HG02938 (cell line): ENCODE results near the gene TSNAXIP1.
"Not testable (repeated sequence)": the region's sequence is repeated elsewhere in the genome, so short reads cannot be mapped to it uniquely, and the experiment has no call there.

ENCODE experiments used
- ATAC-seq: cut with Tn5 transposase; IDR thresholded peaks from one replicate; pipeline ENCODE4 v1.9.1; 2021; ENCODE audit warnings: mild to moderate bottlenecking, moderate library complexity; ENCODE audit not compliant: unreplicated experiment

TSNAXIP1 gene

DNA sequence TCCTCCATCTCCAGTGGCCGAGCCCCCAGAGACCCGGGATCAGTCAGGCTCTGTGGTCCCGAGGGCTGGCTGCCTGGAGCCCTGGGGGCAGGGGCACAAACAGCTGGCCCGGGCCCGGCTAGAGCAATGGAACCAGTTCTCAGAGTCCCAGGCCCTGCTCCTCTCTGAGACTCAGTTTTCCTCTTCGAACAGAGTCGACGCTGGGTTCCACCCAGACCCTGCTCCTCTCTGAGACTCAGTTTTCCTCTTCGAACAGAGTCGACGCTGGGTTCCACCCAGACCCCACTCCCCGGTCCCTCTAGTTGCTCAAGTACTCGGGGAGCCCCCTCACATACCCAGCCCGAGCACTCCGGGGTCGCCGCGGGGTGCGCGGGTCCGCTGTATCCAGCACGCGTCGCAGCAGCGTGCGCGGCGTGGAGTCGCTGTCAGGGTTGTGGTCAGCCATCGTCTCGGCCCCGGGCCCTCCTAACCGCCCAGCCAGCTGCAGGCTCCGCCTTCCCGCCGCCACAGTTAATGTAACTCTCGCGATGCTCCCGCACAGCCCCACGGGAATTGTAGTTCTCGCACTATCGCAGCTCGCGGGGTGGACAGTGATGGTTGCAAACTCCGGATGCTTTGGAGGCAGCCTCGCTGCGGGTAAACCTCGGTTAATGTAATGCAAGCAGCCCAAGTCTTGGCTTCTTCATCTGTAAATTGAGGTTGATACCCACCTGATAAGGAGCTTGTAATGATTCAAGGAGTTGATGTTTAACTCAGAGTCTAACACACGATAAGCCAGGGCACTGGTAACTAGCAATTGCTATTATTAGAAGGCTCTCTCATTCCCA lies 26.9 kb downstream of the TSNAXIP1 start:
- ATAC-seq: peak; percentile 97

DNA sequence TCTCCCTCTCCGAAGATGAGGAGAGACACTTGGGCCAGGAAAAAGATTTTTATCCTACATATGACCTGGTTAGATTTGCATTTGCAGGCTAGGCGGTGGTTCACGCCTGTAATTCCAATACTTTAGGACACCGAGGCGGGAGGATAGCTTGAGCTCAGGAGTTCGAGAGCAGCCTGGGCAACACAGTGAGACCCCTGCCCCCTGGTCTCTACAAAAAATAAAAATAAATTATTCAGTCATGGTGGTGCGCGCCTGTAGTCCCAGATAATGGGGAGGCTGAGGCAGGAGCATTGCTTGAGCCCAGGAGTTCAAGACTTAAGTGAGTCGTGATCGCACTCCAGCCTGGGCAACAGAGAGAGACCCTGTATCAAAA lies 27.5 kb downstream of the TSNAXIP1 start:
- no peak for ATAC-seq

GRCh38 chr16:67837190-67837589 lies 30.5 kb downstream of the TSNAXIP1 start:
- not testable (repeated sequence) for ATAC-seq

DNA sequence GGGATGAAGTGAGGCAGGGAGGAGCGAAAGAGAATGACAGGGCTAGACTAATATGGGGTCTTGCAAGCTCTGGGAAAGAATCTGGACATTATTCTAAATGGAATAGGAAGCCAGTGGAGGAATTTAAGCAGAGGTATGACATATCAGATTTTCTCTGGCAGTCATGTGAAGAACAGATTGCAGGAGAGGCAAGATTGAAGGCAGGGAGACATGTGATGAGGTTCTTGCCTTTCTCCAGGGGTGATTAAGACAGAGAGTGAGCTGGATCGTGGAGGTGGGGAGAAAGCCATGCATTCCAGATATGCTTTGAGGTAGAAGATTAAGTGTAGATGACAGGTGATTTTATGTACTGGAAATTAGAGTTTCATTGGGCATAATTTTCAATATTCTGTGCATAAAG lies 31.1 kb downstream of the TSNAXIP1 start:
- no peak for ATAC-seq

DNA sequence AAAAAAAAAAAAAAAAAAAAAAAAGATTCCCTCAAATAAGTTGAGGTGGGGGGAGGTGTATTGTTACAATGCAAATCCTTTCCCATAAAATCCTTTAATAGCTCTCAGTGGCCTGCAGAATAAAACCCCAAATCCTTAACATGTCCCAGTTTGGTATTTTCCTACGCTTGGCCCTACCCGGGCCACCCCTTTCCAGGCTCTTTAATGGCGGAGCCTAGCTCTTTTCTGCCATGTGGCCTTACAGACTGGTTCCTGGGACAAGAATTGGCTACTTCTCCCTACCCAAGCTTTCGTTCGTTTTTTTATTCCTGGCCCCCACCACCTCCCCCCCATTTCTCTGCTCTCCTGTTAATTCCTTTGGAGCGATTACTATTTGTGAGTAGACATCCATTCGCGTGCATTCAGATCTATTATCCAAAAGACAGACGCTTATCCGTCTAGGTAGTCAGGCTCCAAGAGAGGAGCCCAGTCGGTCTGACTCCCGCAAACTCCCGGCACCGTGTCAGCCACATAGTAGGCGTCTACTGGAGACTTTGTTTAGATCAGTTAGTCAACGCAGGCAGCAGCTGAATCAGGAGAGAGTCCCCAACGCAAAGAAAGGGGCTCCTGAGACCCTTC lies 34.6 kb downstream of the TSNAXIP1 start:
- no peak for ATAC-seq

GRCh38 chr16:67841816-67842508 lies 35.3 kb downstream of the TSNAXIP1 start, which contains the start of gene THAP11:
THAP11 (plus strand) TSS chr16:67842320; CDS start chr16:67842555, 235 bp downstream.
- ATAC-seq: peak; percentile 36

- peak; percentile 6 for ATAC-seq
Observed at GRCh38 chr16:67842509-67843342, 36.0 kb downstream of the TSNAXIP1 start.

DNA sequence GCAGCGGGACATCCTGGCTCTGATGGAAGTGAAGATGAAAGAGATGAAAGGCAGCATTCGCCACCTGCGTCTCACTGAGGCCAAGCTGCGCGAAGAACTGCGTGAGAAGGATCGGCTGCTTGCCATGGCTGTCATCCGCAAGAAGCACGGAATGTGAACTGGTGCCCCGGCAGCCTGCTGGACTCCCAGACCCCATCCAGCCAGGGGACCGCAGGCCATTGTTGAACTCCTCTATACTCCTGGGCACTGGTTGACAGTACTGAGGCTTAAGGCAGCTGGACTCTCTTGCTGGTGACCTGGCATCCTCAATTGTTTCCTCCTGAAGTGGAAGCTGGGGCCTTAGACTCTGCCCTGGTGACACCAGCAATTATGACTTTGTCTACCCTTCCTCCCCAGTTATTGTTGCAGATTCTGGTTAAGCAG lies 36.7 kb downstream of the TSNAXIP1 start:
- no peak for ATAC-seq

DNA sequence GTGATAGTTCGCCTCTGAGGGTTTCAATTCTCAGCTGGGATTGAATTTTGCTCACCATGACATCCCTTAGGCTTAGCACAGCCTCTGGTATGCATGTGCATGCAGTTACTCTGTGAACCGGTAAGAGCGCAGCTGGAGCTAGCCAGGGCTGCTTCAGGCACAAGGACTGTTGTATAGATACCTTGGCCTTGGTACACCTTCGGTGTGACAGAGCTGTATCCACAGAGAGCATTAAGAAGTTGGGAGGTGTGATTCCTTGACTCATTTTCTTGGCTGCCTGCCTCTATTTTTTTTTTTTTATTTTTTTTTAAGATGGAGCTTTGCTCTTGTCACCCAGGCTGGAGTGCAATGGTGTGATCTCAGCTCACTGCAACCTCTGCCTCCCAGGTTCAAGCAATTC lies 37.8 kb downstream of the TSNAXIP1 start:
- no peak for ATAC-seq

- ATAC-seq: no peak
Observed at GRCh38 chr16:67845291-67846062, 38.8 kb downstream of the TSNAXIP1 start.

DNA sequence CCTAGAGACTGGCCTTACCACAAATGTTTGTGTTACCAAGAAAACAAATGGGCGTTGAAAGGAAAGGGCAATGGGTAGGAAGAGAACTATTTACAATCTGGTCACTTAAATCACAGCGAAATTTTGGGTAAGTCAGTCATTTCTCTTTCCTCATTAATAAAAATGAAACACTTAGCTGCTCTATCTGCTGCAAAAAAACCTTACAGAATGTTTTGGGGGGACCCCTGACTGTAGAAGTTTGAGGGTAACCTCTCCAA lies 39.3 kb downstream of the TSNAXIP1 start:
- no peak for ATAC-seq

DNA sequence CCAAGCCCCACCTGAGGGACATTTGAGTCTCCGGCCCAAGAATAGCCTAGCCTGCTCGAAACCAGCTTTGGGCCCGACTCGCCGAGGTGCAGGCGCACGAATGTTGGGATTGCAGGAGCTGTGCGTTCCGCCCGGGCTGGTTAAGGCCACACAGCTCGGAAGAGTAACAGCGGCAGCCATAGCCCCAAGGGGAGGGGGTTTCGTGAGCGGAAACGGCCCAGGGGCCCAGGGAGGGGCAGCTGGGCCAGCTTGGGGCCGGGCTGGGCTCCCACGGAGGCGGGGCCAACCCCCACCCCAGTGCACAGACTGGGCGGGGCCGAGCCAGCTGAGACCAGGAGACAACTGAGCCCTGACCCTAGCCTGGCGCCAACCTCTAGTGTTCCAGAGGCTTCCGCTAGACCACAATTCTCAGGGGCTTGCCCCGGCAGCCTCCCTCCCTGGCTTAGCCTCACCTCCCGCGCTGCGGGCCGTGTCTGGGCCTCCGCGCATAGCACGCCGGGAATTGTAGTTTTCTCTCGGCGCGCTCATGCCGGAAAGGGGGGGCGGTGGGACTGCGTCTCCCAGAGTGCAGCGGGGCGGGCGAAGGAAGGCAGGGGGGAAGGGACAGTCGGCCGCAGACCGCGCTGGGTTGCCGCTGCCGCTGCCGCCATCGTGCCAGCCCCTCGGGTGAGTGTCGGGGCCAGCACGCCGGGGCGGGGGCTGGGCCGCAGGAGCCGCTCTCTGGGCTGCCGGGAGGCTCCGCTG lies 39.8 kb downstream of the TSNAXIP1 start, which contains the start of gene NUTF2:
NUTF2 (plus strand) TSS at position 614 of the 744 bp plus-strand sequence. CDS start 18,198 bp downstream, outside the sequence.
- peak; percentile 54 for ATAC-seq

DNA sequence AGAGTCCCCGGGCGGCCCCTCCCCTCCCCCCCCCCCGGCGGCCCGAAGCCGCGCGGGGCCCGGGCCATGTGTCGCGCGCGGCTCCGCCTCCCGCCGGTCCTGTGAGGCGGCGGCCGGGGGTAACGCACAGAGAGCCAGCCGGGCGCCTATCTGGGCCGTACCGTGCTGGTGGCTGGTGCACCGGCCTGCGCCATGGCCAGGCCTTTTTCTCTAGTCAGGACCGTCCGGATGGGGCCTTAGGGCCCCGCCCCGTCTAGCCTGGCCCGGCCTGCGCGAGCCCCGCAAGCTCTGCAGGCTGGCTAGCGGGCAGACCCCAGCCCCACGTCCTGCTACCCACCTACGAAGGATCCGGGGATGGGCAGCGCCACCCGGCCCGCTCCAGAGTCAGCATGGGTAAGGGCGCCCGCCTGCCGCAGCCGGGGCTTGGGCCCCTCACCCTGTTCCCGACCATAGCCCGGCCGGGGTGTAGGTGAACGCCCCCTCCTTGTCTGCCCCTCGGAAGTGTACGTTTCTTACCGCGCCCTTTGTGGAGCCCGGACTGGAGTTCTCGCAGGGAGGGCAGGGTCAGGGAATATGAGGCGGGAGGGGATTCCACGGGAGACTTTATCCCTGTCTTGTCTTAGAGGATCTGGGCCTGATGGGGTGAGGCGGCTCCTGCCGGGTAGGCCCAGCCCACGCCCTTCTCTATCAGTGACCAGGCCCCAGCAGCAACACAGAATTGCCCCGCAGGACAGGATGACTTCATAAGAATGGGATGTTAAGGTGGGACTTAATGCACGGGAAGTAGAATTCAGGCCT lies 40.6 kb downstream of the TSNAXIP1 start, which contains the start of gene CENPT:
CENPT (minus strand) TSS at position 630 of the 798 bp plus-strand sequence. CDS start 13,834 bp downstream, outside the sequence.
- peak; percentile 27 for ATAC-seq

DNA sequence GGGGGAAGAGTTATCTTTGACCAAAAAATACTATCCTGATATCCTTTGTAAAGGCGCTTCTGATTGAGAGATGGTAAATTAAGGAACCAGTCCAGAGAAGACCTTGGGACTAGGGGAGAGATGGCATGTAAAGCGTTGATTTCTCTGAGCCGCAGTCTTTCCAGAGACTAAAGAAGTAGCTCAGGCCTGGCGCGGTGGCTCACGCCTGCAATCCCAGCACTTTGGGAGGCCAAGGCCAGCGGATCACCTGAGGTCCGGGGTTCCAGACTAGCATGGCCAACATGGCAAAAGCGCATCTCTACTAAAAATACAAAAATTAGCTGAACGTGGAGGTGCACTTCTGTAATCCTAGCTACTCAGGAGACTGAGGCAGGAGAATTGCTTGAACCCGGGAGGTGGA lies 41.4 kb downstream of the TSNAXIP1 start:
- no peak for ATAC-seq

- ATAC-seq: no peak
Observed at GRCh38 chr16:67853670-67854069, 47.0 kb downstream of the TSNAXIP1 start.

DNA sequence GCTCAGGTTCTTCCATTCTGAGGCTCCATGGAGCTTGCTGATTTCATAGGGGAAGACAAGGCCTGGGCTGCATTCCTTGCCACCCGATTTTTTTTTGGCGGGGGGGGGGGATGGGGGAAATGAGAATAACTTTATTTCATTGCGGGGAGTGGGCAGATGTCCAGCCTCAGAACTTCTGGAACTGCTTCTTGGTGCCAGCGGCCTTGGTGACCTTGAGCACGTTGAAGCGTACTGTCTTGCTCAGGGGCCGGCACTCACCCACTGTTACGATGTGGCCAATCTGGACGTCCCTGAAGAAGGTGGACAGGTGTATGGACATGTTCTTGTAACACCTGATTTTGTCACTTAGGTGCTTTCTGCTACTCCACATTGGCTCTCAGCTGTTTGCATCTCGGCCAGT lies 49.1 kb downstream of the TSNAXIP1 start:
- no peak for ATAC-seq

DNA sequence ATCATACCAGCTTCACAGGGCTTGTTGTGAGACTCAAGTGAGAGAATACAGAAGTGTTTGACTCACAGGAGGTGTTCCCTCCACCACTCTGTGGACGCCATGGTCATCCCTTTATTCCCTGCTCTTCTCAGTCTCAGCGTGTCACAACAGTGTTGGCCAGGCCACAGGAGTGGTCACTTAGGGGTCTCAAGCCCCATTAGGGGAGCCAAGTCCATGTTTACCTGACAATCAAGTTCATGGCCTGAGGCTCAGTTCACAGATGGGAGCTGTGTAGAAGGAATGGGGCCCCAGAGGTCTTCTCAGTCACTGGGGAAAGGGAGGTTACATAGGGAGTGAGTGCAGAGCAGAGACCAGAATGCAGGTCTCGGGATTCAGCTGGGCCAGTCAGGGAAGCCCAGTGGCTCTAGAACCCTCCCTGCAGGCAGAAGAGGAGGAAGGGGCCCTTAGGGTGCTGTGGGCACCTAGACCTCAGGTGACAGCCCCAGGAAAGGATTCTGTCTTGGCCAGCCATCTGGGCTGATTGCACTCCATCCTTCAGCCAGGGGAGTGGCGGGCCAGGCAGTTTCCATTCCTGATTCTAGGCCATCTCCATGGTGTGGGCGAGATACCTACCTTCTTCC lies 50.3 kb downstream of the TSNAXIP1 start:
- no peak for ATAC-seq
